Umbilical cord (tissue), 2 donors: ENCODE results near the gene MARVELD1. TPM values are rescaled to one million over a fixed set of nuclear protein-coding genes. Genes with fewer than 3 reads are reported as not detected.
"Not testable (repeated sequence)": the region's sequence is repeated elsewhere in the genome, so short reads cannot be mapped to it uniquely, and the experiment has no call there.

ENCODE experiments used
- DNase-seq: peaks from one replicate; pipeline ENCODE4 v3.0.0-alpha.2; 2015; ENCODE audit warnings: low spot score
- total RNA-seq: library from RNA; depleted of rRNA; stranded (reverse); fragments of >200 nt; gene quantifications from one replicate; pipeline ENCODE4 v1.2.3, GENCODE V29; 2014; ENCODE audit warnings: low replicate concordance; ENCODE audit not compliant: insufficient read depth

The MARVELD1 gene
- total RNA-seq, 1 donor from 2014 or later: 29.1 TPM

DNA sequence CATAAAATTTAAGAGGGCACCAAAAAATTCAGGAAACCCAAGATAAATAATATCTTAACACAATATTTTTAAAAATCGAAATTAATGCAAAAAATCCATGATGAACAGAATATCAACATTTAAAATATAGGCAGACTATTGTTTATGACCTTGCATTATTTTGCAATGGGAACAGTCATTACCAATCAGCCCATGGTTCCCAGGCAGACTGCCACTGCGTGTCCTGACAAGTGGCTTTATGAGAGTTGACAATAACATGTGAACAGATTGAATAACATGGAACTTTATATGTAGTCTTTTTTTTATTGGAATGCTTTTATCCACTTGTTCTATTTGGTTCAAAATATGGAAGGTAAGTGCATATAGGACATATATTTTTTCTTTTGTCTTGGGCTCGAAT lies 23.4 kb upstream of the MARVELD1 start:
- no peak for DNase-seq

DNA sequence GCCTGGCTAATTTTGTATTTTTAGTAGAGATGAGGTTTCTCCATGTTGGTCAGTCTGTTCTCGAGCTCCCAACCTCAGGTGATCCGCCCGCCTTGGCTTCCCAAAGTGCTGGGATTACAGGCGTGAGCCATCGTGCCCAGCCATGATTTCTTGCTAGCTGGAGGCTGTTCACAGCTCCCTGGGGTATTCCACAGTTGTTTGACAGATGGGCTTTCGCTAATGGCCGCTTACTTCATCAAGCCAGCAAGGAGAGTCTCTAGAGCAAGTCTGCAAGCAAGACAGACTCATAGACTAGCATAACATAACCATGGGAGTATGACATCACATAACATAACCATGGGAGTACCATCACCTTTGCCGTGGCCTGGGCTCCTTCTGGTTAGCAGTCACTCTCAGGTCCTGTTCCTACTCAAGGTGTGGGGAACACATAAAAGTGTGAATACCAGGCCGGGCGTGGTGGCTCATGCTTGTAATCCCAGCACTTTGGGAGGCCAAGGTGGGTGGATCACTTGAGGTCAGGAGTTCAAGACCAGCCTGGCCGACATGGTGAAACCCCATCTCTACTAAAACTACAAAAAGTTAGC lies 15.4 kb upstream of the MARVELD1 start:
- DNase-seq: not testable (repeated sequence)

DNA sequence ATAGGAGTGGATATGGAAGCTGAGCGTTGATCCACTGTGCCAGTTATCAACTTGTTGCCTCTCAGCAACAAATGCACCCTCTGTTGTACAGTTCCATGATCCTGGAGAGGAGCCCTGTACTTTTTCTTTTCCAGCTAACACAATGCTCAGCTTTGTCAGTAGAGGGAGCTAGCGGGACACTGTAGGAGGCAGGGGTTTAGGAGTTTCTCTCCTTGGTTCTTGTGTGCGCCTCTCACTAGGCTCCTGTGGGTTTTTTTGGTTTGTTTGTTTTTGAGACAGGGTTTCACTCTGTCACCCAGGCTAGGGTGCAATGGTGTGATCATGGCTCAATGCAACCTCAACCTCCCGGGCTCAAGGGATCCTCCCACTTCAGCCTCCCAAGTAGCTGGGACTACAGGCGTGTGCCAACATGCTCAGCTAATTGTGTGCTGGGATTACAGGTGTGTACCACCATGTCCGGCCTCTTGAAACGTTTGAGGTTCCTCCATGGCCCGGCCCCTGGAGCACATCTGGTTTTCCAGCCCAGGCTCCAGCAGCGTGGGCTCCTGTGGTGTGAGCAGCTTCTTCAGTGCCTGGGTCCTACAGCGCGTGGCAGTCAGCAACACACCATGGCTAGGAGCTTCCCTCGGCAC lies 12.0 kb upstream of the MARVELD1 start:
- peak; percentile 85 for DNase-seq

DNA sequence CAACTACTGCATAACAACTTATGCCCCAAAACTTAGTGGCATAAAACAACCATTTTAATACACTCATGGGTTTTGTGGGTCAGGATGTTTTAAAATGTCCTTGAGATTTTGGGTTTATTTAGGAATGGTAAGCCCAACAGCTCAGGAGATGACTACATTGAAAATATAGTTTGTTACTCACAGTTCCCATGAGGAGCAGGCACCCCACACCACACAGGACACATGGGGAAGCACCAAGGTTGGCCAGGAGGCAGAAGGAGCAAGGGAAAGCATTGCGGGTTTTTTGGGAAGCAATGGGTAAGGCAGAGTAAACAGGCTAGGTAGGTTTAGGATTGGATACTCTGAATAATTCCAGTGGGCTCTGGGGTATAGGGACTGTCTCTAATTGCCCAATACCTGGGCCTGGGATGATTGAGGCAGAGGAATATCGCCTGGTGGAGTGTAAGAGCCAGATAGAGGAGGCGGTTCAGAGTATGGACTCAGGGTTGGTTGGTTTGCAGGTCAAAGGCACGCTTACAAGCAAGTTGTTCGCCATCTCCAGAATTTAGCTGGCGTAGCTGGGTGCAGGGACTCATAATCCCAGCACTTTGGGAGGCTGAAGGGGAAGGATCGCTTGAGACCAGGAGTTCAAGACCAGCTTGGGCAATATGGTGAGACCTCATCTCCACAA lies 10.0 kb upstream of the MARVELD1 start:
- DNase-seq: no peak

DNA sequence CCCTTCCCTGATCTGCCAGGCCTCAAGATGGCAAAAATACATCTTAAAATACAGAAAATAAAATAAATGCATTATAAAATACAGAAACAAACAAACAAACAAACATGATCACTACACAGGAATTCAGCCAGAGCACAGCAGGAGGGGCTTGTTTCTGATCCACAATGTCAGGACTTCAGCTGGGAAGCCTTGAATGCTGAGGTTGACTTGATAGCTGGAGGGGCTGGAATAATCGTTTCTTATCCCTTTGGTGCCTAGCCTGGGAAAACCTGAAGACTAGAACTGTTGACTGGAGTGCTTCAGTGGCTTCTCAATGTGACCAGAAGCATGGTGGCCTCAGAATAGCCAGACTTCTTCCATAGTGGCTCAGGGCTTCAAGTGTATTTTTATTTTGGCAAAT lies 9.2 kb upstream of the MARVELD1 start:
- DNase-seq: no peak

DNA sequence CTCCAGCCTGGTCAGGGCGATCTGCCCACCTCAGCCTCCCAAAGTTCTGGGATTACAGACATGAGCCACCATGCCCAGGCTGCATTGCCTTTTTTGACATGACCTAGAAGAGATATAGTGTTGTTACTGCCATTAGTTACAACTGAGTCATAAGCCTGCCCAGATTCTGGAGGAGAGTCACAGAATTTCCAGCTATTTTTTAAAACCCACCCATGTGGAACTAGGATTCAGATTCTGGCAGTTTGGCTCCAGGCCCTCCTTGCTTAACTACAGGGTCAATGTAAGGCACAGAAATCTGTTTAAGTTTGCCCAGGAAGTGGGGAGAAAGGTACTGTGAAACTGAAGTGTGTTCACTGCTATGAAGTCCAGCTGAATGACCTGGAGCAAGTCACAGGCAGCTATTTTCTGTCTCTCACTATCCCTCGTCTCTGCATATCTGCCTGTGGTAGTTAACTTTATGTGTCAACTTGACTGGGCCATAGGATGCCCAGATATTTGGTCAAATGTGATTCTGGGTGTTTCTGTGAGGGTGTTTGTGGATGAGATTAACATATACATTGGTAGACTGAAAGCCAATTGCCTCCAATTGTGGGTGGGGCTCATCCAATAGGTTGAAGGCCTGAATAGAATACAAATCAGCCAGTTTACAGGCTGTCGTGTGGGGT lies 8.4 kb upstream of the MARVELD1 start:
- DNase-seq: no peak

DNA sequence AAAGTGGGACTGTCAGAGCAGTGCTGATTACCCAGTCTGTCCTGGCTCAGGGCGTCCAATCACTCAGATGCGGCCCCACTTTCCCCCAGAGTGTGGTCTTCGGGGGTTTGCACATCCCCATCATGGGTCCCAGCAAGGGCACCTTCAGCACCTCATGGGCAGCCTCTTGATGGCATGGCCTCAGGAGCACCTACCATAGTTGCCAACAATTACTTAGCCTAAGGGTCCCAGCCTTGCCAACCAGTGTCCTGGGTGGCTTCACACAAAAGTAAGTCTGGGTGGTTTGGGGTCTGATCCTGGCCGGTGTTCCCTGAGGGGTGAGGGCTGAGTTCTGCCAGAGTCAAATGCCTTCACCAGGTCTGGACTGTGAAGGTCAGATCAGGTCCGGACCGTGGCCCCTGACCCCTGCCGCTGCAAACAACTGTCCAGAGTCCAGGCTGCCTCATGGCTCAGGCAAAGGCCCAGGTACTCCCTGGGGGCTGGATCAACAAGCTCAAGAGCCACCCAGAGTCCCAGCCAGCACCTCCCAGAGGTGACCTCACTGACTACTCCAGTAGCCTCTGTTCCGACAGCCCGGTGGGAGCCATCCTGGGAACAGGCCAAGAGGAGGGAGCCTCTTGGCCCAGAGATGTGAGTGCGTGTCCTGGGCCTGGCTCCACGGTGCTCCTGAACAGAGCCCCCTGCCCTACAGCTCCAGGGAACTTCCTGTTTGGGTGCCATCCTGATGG lies 6.2 kb upstream of the MARVELD1 start:
- DNase-seq: no peak

DNA sequence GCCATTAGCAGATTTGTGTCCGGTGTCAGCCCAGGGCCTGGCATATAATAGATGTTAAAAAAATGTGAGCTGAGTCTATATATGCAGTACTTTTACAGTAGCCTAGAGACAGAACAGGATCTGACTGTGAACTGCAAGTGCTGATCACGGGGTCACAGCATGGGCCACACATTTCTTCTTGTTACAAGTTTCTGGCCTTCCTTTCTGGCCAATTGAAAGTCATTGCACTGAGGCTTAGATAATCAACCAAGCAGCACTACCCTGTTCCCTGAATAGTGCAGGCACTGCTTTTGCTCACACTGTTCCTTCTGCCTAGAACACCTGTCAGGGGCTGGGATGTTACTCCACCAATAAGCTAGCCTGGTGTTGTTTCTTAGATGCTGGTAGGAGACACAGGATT lies 5.4 kb upstream of the MARVELD1 start:
- no peak for DNase-seq

DNA sequence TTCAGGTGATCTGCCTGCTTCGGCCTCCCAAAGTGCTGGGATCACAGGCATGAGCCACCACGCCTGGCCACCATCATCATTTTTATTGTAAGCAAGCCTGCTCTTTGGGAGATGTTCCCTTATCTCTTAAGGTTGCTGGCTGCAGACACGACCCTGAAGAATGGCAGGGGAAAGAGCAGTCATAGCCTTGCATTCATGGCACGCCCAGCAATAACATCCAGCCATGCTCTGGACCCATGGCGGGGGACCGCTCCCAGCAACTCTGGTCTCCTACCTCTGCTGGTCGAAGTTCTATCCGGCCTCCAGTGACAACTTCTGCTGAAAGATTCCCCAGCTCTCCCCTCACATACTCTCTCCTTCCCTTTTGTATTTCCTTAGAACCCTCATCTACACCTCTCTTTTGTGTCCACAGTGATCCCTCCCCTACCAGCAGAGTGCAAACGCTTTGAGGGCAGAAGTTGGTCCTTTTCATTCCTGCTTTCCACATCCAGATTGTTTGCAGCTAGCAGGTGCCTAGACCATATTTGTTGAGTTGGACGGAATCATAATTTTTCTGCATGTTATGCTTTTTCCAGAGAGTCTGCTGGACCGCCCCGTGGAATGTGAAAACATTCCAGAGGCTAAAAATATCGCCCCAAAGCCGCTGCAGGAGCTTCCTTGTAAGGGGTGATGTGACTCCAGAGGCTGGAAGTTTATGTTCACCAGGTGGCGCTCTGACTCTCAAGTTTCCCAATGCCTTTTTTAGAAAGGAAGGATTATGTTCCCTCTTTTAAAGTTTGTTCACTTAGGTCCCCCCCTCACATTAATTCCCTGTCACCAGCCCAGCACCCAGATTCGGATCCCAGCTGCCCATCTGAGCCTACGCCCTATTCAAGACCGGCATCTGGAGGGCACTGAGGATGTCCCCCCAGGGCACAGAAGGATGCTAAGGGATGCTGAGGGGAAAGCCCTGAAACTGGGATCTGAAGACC lies 4.3 kb upstream of the MARVELD1 start:
- DNase-seq: peak; percentile 96

DNA sequence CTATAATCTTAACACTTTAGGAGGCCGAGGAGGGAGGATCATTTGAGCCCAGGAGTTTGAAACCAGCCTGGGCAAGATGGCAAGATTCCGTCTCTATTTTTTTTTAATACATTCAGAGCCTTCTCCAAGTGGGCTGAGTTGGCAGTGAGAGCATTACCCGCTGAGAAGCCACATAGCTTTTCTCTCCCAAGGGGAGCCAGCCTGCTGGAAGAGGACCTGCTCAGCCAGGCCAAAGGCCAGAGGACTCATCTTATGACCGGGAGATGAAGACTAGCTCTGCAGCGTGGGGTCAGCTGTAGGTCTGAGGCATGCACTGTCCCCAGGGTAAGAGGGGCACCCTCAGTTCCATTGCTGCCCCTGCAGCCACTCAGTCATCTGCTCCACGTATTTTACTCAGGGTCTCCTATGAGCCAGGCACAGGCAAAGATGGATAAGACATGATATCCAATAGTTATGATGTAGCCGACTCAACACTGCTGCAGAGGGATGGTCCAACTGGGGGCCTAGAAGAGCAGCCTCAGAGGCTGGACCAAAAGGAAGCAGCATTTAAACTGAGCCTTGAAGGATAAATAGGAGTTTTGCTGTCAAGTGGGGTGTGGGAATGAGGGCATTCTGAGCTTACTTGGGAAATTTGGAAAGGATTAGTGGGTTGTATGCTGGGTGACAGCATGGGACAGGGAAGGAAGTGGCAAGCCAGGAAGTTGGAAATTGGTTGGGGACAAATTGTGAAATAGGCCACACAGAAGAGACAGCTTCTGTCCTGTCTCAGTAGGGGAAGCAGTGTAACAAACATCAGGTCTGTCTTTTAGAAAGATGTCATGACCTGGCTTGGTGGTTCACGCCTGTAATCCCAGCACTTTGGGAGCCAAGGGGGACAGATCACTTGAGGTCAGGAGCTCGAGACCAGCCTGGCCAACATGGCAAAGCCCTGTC lies 1.6 kb upstream of the MARVELD1 start:
- DNase-seq: no peak

DNA sequence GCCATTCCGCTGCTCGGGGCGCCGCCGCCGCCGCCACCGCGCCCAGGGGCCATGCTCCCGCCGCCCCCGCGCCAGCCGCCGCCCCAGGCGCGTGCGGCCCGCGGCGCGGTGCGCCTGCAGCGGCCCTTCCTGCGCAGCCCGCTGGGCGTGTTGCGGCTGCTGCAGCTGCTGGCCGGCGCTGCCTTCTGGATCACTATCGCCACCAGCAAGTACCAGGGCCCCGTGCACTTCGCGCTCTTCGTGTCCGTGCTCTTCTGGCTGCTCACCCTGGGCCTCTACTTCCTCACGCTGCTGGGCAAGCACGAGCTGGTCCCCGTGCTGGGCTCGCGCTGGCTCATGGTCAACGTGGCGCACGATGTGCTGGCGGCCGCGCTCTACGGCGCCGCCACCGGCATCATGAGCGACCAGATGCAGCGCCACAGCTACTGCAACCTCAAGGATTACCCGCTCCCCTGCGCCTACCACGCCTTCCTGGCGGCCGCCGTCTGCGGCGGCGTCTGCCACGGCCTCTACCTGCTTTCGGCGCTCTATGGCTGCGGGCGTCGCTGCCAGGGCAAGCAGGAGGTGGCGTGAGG lies 383 bp downstream of the MARVELD1 start:
- DNase-seq: peak; percentile 74

DNA sequence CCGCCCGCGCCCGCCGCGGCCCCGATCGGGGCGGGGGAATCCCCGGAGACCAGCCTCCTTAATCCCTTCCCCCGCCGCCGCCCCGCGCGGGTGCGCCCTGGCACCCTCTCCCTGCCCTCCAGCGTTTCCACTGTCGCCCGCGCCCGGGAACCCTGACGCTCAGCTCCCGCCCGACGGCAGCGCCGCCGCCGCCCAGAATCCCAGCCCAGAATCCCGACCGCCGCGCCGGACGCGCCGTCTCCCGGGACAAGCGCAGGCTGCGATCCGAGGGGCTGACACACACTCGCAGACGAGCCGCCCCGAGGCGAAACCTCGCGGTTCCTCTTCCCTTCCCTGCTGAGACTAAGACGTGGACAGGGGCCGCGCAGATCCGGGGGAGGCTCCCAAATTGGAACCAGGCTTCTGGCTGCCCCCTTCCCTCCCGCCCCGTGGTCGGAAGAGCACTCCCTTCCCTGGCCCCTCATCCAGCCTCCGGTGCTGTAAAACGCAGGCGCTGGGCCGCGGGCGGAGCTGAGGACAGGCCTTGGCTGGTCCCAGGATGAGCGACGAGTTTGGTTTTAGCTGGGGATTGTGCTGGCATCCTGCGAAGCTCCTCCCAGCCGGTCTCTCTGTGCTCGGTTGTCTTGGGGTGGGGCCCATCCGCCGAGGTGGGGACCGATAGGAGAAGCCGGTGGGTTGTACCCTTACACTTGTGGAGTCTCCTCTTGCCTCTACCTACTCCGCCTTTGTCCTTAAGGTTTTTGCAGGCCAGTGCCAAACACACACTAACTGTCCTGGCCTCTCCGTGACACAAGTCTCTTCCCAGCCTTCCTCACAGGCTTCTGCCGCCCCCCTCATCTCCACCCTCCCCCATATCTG lies 1.1 kb downstream of the MARVELD1 start:
- peak; percentile 94 for DNase-seq

DNA sequence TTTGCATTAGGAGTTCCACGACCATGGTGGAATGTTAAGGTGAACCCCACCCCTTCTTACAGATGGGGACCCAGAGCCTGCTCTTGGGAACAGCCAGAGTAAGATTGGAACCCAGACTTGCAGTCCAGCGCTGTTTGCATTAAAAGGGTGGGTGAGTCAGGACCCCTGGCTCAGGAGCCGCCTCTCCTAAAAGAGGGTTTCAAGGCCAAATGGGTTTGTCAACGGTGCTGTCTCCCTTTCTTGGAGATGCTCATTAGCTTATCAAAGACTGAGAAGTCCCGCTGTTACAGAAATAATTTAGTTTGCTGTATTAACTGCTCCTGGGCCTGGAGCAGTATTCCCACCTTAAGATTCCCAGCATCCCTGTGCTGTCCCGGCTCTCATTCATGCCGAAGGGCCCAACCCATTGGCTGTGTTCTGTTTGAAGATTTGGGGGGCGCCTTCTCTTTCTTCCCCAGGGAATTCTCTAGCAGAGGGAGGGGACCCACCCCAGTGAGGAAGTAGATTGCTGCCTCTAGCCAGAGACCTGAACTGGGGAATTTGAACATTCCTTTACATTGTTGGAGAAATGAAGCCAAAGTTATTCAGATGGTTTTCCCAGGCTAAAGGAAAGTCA lies 1.8 kb downstream of the MARVELD1 start:
- DNase-seq: no peak

DNA sequence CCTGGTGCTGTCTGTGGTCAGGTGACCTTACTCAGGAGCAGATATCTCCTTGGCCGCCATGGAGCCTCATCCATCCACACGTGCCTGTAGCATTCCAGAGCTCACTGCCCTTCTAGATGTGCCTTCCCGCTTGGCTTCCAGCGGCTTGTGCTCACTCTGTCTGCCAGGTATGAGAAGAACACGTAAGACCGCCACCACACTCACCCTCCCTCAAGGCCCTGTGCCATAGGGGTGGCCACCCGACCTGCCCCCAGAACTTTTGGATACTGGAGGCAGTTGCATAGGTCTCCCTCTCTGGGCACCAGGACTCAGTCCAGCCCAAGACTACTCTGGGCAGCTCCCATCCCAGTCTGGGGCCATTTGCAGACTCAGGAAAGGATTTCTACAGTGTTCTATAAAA lies 4.1 kb downstream of the MARVELD1 start:
- DNase-seq: no peak

DNA sequence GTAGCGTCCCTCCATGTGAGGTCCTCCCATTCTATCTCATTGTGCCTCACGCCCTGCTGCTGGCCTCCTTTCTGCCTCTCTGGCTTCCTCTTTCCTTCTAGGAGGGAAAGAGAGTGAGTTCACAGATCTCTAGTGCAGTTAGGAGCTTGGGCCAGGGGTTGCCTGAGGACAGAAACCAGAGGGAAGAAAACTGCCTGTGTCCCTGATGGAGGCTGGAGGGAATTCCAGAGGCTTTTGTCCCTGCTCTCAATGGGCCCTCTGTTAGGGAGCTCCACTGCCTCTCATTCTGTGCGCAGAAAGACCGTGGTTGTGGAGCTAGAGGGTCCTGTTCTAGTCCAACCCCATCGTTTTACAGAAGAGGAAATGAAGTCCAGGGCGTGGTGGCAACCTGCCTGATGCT lies 4.6 kb downstream of the MARVELD1 start:
- DNase-seq: no peak

DNA sequence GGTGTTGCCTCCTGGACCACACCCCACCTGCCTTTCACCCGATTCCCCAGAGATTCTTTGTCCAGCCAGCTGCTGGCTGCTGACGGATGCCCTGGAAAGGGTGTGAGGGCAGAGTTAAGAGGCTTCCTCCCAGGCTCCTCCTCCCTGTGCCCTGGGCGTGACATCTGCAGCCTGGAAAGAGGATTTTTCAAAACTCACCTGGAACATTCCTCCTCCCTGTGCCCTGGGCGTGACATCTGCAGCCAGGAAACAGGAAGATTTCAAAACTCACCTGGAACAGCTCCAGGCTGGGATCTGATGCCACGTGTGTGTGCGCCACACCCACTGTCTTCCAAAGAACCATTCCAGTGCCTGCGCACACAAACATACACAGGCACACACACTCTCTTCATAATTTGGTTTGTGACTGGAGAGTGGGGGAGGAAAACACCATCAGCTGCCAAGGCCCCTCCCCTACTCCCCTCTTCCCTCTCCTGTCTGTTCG lies 5.2 kb downstream of the MARVELD1 start:
- DNase-seq: peak; percentile 62

DNA sequence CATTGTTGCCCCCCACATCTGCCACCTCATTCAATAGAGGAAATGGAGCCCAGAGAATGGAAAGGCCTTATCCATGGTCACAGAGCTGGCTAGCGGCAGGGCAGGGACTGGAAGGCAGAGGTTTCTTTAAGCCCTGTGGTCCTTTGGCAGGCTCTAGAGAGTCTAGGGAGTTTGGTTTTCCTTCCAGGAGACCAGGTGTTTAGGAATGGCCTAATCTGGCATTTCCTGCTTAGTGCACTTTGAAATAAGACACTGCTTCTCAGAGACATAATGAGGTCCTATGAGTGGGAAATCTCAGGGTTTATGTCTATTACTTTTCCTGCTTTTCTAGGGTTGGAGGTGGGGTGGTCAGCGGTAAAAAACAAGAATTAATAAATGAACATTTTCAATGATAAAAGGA lies 6.1 kb downstream of the MARVELD1 start:
- DNase-seq: no peak
